GM18520 (cell line): ENCODE measurements around the gene PLCB4.

ENCODE experiments used
- ATAC-seq: cut with Tn5 transposase; IDR thresholded peaks from one replicate; pipeline ENCODE4 v1.9.1; 2021; ENCODE audit not compliant: unreplicated experiment

Gene PLCB4

DNA sequence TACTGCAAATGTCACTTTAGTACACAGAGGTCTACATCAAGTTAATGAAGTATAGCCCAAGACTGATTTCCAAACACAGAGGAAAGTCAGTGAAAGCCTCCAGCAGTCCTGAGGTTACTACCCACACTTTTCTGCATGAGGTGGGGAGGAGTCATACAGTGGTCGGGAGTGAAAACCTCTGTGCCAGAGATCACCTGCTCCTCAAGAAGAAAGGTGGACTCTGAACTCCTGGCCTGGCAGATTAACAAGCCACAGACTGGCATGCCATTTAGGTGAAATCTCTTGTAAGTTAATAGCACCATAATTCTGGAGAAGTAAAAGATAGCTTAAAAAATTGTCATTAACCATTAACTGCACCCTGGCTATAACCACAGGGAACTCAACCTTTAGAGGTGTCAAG is 320.5 kb downstream of the PLCB4 start:
- no peak for ATAC-seq

- no peak for ATAC-seq
These were observed 321.6 kb downstream of the PLCB4 start for GRCh38 chr20:9390441-9390840.

DNA sequence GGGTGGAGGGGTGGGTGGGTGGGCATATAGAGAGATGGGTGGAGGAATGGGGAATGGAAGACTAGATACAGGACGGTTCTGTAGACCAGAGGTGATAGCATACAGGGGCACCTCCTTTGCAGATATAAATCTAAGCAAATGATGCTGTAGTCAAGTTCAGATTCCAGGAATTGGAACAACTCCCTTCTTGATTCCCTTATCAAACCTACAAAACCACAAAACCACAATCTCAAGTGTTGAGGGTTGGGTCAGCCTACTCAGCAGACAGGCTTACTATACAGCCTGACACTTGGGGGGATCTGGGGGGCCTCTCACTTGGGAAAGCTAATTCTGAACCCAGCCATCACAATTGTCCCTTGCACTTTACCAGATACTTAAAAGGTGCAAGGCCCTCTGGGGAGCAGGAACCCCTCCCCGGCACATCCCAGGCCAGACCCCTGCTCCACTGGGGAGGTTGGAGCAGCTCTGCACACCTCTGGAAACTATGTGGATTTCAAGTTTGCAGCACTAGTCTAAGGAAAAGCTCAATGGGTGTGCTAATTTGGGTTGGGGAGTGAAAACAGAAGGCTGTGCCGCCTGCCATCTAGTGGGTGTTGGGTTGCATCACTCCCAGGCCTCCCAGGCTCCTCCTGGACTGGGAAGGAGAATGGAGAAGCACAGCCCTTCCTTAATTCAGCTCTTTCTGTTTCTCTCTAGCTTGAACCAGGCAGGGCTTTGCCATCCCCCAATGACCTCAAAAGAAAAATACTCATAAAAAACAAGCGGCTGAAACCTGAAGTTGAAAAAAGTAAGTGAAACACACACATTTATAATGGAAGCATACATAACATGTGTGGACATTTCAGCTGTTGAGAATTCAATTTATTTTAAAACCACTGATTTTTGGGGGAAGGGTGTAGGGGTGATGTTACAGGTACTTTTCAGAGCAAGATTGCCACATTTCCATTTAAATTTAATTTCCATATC is 324.3 kb downstream of the PLCB4 start:
- no peak for ATAC-seq

GRCh38 chr20:9395971-9396370 is 327.1 kb downstream of the PLCB4 start:
- ATAC-seq, result no peak

DNA sequence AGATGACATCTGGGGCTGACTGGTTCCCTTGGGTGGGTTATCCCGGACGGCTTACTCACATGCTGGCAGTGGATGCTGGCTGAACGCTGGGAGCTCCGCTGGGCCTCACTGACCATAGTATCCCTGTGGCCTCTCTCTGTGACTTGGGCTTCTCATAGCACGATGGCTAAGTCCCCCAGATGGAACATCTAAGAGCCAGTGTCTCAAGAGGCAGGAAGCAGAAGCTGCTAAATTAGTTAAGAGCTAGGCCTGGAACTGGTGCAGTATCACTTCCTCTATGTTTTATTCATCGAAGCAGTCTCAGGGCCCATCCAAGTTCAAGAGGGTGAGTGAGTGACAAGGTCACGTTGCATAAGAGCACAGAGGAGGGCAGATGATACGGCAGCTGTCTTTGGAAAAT is 329.0 kb downstream of the PLCB4 start:
- ATAC-seq, result peak; percentile 68

GRCh38 chr20:9398882-9399281 is 330.0 kb downstream of the PLCB4 start:
- ATAC-seq, result no peak

GRCh38 chr20:9399322-9399721 is 330.4 kb downstream of the PLCB4 start:
- no peak for ATAC-seq

GRCh38 chr20:9400171-9401025 is 331.5 kb downstream of the PLCB4 start:
- no peak for ATAC-seq

DNA sequence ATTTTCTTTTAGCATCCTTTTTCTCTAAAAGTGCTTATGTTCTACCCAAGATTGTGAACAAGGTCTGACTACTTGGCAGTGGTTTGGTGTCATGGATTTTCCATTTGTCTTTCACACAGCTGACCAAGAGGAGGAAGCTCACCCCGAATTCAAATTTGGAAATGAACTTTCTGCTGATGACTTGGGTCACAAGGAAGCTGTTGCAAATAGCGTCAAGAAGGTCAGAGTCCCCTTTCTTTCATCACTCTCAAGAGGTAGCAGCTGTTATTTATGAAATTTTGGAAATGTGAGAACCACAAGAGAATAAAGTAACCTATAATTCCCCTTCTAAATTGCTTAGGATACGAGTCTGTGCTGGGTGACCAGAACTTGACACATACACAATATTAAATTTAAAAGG is 332.5 kb downstream of the PLCB4 start:
- no peak for ATAC-seq

- no peak for ATAC-seq
These were observed 333.3 kb downstream of the PLCB4 start for GRCh38 chr20:9402141-9402540.

GRCh38 chr20:9402546-9402945 is 333.7 kb downstream of the PLCB4 start:
- ATAC-seq, result no peak

GRCh38 chr20:9403448-9403847 is 334.6 kb downstream of the PLCB4 start:
- no peak for ATAC-seq

DNA sequence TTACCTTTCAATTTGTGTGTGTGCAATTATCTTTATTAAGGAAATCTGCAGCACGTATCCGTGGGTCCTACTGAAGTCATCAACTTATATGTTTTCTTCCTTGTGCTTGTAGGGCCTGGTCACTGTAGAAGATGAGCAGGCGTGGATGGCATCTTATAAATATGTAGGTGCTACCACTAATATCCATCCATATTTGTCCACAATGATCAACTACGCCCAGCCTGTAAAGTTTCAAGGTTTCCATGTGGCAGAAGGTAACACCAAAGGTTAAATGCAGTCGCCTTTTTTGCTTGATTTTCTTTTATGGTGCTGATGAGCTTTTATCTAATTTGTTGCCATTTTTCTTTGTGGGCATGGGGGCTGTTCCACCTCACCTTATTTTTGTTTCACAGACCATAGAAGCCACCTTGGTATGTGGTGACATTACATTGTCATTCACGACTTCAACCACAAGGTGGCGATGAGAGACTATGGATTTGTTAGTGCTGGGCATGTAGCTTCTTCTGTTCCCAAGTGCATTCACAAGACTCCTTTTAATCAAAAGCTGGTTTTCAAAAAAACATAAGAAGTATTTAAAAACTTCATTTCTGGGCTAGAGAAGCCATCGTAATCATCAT is 339.0 kb downstream of the PLCB4 start:
- ATAC-seq, result peak; percentile 72

- no peak for ATAC-seq
These were observed 339.8 kb downstream of the PLCB4 start for GRCh38 chr20:9408422-9409300.

DNA sequence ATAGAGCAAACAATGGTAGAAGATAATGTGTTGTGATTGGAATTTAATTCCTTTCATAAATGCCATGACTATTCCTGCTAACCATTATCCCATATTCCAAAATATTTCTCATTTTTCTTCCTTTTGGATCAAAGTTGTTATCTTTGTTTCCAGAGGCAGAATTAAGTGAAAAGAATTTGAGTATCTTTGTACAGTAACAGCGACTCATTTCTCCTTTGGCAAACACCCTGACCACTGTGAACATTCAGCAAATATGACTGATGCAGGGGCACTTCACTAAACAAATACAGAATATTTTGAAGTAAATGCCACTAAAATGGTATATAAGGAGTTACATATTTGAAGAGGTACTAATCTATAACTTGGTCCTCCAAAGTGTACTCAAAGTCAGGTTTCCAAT is 340.5 kb downstream of the PLCB4 start:
- ATAC-seq, result no peak

DNA sequence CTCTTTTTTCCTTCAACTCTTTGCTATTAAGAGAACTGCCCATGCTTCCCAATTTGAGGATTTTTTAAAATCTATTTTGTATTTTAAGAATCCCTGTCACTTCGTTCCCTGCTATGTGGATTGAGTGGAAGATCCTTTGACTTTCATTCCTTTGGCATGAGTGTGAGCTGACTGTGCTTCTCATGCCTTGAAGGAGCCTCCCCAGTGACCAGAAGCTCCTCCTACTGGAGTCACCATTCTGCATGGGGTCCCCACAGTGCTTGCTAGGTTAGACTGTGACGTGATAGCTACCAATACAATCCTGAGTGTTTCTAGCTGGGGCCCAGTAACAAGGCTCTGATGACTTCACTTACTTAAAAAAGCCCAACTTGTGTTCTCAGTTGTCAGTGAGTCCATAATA is 341.1 kb downstream of the PLCB4 start:
- no peak for ATAC-seq

DNA sequence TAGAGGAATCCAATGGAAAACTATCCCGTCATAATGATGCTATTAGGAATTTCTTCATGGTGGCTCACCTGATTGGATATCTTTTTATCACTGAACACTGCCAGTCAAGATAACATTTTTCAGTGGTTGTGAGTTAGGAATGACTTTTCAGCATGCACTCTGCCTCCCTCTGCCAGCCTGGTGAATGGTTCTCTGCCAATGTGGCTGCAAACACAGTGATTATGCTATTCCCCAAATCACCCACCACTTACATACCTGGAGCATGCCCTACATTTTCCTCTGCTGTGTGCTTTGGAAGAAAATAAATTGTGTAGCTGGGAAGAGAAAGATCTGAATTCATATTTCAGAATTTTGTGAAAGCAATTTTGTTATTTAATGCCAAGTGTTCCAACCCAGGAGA is 342.9 kb downstream of the PLCB4 start:
- no peak for ATAC-seq

DNA sequence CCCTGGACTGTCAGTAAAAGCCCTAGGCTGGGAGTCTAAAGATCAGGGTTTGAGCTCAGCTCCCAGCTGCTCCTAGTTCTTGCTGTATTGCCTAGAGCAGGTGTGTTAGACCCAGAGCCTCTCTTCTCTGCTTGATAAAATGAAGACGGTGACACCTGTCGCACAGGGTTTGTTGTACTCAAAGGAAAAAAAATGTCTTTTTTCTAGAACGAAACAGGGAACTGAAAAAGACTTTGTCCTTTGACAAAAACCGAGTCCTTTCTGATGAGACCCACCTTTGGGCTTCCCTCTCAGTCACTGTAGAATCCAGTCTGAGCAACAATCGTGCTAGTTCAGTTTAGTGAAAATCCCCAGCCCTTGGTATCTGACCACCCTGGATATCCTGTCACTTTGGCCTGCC is 343.4 kb downstream of the PLCB4 start:
- peak; percentile 38 for ATAC-seq

DNA sequence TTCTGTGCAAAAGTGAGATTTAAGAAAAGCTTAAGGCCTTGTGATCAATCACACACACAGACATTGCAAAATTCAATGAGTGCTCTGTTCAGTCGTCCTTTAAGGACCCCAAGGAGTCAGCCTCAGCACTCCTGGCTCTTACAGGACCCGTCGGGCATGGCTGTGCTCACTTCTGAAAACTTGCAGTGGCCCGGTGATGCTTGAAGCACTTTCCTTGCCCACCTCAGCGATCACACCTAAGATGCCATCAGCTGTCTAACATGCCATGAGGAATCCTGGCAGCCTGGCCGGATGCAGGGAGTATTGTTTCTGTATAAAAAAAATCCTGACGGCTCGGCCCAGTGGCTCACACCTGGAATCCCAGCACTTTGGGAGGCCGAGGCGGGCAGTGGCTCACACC is 344.1 kb downstream of the PLCB4 start:
- no peak for ATAC-seq

DNA sequence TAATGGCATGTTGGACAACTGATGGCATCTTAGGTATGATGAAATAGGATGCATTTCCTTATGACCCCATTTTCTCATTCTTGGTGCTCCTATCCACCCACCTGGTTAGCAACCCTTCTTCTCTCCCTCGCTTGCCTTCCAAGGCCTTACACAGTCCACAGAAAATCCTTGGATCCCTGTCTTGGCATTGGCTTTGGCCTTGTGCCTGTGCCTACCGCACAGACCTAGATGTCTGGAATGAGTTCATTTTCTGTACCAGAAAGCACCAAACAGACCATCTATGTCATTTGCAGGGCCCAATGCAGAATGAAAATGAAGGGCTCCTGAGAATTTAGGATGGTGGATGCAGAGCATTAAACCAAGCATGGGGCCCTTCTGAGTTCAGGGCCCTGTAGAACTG is 346.5 kb downstream of the PLCB4 start:
- no peak for ATAC-seq

- ATAC-seq, result no peak
These were observed 347.5 kb downstream of the PLCB4 start for GRCh38 chr20:9416421-9416820.
